OCI-LY1 (cell line): ENCODE results near the gene LRCH3.

Experiments
- EZH2 ChIP-seq: fragments of 200-600 bp; sonication (generic), shearing (Covaris generic); IDR thresholded peaks from 2 replicates; pipeline ENCODE4 v1.8.0; 2017; ENCODE audit warnings: borderline replicate concordance, mixed run types, mild to moderate bottlenecking, antibody characterized with exemption, low read length, moderate library complexity, mixed read lengths
- TF ChIP-seq, protein P1 (sequence below): fragments of 200-600 bp; sonication (generic), shearing (Covaris generic); IDR thresholded peaks from 2 replicates; pipeline ENCODE4 v1.5.1; 2017; ENCODE audit warnings: mild to moderate bottlenecking, antibody characterized with exemption, low read length, moderate library complexity, mixed read lengths

DNA sequence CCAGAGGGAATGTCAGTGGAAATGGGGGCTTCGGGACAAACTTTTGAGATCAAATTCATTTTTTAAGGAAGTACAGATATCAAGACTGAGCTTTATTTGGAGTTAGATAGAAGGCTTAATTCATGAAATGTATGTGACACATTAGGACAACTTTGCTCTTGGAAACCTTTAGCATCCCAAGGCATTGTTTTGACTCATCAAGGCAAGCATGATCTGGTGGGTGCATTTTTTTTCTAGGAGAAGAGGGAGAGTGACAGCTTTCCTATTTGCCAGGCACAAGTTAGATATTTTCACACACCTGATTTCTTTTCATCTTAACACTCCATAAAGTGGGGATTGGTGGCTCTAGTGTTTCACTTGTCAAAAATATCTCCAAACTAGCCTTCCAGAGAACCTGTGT lies 97.5 kb downstream of the LRCH3 start:
- TF ChIP-seq, protein P1, sequence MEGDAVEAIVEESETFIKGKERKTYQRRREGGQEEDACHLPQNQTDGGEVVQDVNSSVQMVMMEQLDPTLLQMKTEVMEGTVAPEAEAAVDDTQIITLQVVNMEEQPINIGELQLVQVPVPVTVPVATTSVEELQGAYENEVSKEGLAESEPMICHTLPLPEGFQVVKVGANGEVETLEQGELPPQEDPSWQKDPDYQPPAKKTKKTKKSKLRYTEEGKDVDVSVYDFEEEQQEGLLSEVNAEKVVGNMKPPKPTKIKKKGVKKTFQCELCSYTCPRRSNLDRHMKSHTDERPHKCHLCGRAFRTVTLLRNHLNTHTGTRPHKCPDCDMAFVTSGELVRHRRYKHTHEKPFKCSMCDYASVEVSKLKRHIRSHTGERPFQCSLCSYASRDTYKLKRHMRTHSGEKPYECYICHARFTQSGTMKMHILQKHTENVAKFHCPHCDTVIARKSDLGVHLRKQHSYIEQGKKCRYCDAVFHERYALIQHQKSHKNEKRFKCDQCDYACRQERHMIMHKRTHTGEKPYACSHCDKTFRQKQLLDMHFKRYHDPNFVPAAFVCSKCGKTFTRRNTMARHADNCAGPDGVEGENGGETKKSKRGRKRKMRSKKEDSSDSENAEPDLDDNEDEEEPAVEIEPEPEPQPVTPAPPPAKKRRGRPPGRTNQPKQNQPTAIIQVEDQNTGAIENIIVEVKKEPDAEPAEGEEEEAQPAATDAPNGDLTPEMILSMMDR: no peak
- no peak for TF ChIP-seq EZH2
